Upper lobe of left lung (tissue), 6 donors: ENCODE measurements around the gene MICOS13. TPM values are rescaled to one million over a fixed set of nuclear protein-coding genes. Genes with fewer than 3 reads are reported as not detected.

Experiments used
- ATAC-seq, 2 donors: fragments of 200-7000 bp; cut with Tn5 transposase; one replicate each; pipeline ENCODE4 v1.9.1; 2022; ENCODE audit warnings: mild to moderate bottlenecking in 2 of 2, moderate library complexity in 2 of 2; ENCODE audit not compliant: low FRiP score in 2 of 2
- DNase-seq, 2 donors: peaks; one replicate each; pipeline ENCODE4 v3.0.0-alpha.2; 2019 to 2020
- H3K27ac ChIP-seq, 4 donors: fragments of 200-600 bp; sonication (generic); one replicate each; pipeline ENCODE4 v1.5.1; 2016 to 2019
- H3K27me3 ChIP-seq, 4 donors: fragments of 200-600 bp; sonication (generic); one replicate each; pipeline ENCODE4 v1.5.1; 2017 to 2019
- H3K36me3 ChIP-seq, 4 donors: fragments of 200-600 bp; sonication (generic); one replicate each; pipeline ENCODE4 v1.5.1; 2016 to 2019
- H3K4me1 ChIP-seq, 4 donors: fragments of 200-600 bp; sonication (generic); one replicate each; pipeline ENCODE4 v1.5.1; 2018 to 2019
- H3K4me3 ChIP-seq, 4 donors: fragments of 200-600 bp; sonication (generic); one replicate each; pipeline ENCODE4 v1.5.1; 2017 to 2019; ENCODE audit warnings: mild to moderate bottlenecking in 2 of 4, moderate library complexity in 1 of 4
- H3K9me3 ChIP-seq, 4 donors: fragments of 200-600 bp; sonication (generic); one replicate each; pipeline ENCODE4 v1.5.1; 2018 to 2019
- CTCF ChIP-seq, 6 experiments: fragments of 450-650 bp in 4 of 6; fragments of 200-600 bp in 2 of 6; sonication (generic) in 2 of 6; IDR thresholded peaks; one replicate each; pipeline ENCODE4 v1.5.1; 2016 to 2019; ENCODE audit warnings: antibody characterized with exemption in 6 of 6
- EP300 ChIP-seq, 4 donors: sonication (generic); formaldehyde crosslinking; IDR thresholded peaks; one replicate each; pipeline ENCODE4 v1.5.1; 2017; ENCODE audit warnings: antibody characterized with exemption in 4 of 4, control low read depth in 2 of 4
- POLR2A ChIP-seq, 4 donors: fragments of 450-650 bp; IDR thresholded peaks; one replicate each; pipeline ENCODE4 v1.5.1; 2016 to 2017; ENCODE audit warnings: antibody characterized with exemption in 4 of 4, mild to moderate bottlenecking in 2 of 4
- POLR2AphosphoS5 ChIP-seq, 2 donors: sonication (generic); formaldehyde crosslinking; IDR thresholded peaks; one replicate each; pipeline ENCODE4 v1.5.1; 2017; ENCODE audit warnings: antibody characterized with exemption in 2 of 2
- WGBS, 2 donors: methylation state at CpG; one replicate each; pipeline ENCODE4 v1.1.5; 2017 to 2018; 5-methylcytosine and 5-hydroxymethylcytosine counted together
- total RNA-seq, 6 donors: library from RNA; depleted of rRNA in 4 of 6; stranded (reverse); fragments of >200 nt in 4 of 6; gene quantifications; one replicate each; pipeline versions ENCODE4 v1.1.0 to v1.2.1, GENCODE V29; 2016 to 2021
- donor health status: DM: no; HTN: no; CAD: no; lungs with moderate emphysema.
- donor health status: DM: no; HTN: yes; CAD: no; lungs with severe emphysema.

The MICOS13 gene
- 10 to 100 TPM; 19.1 to 63.2 (median 34.2) TPM for total RNA-seq

GRCh38 chr19:5680437-5681368 is at the start of gene MICOS13, which contains the start of gene HSD11B1L:
Gene MICOS13 (minus strand): TSS chr19:5680516. CDS start chr19:5680486, 30 bp downstream.
Gene HSD11B1L (plus strand): TSS chr19:5681027. CDS start chr19:5684833, 3,806 bp downstream.
- WGBS, 2 donors = 1% methylated on average over 60 of the region's 94 CpGs; no CpG with 5 or more reads in 1 of the 2 donors
- peaks cover 14 to 20% (median 17%) of the 10 kb centered on the region in 4 donors for H3K4me1 ChIP-seq
- peak in 2 of 4 donors; percentile 2 to 59 for TF ChIP-seq POLR2A (IDR thresholded peaks at IDR 0.05)
- peak; percentile 76 to 80 for TF ChIP-seq POLR2AphosphoS5 (IDR thresholded peaks at IDR 0.05)
- peak in 3 of 6 experiments; percentile 3 to 30 (median 17) for TF ChIP-seq CTCF (IDR thresholded peaks at IDR 0.05)
- TF ChIP-seq EP300 (IDR thresholded peaks at IDR 0.05) = no peak
- H3K9me3 ChIP-seq = no peaks in the 10 kb centered on the region
- peak within 1 kb of the TSS; percentile 80 to 96 (median 92) for H3K27ac ChIP-seq
- ATAC-seq (peak; percentile 97 to 98), DNase-seq (peak; percentile 99 to 100)
- H3K27me3 ChIP-seq = no peaks in the 10 kb centered on the region
- peak within 1 kb of the TSS; percentile 73 to 99 (median 88) for H3K4me3 ChIP-seq
- H3K36me3 ChIP-seq = peaks cover 0 to 5% (median 0%) of the 10 kb centered on the region in 4 donors

GRCh38 chr19:5727453-5728050 is 47.2 kb upstream of the MICOS13 start:
- no peak for TF ChIP-seq POLR2A (IDR thresholded peaks at IDR 0.05)
- TF ChIP-seq EP300 (IDR thresholded peaks at IDR 0.05) = no peak
- TF ChIP-seq CTCF (IDR thresholded peaks at IDR 0.05) = no peak
- TF ChIP-seq POLR2AphosphoS5 (IDR thresholded peaks at IDR 0.05) = no peak
- 92 to 98% methylated on average over 4 of the region's 4 CpGs for WGBS, 2 donors

GRCh38 chr19:5719961-5720790 is 39.9 kb upstream of the MICOS13 start, which contains the start of the genes CATSPERD and LONP1:
Gene CATSPERD (plus strand): TSS chr19:5720637. CDS start chr19:5720738, 101 bp downstream.
Gene LONP1 (minus strand): TSS chr19:5720146. CDS start chr19:5720132, 14 bp downstream.
- H3K4me1 ChIP-seq = peaks cover 18 to 25% (median 24%) of the 10 kb centered on the region in 4 donors
- H3K27ac ChIP-seq = peak within 1 kb of the TSS; percentile 89 to 96 (median 92)
- WGBS, 2 donors = 0% methylated on average over 10 of the region's 90 CpGs; no CpG with 5 or more reads in 1 of the 2 donors
- H3K9me3 ChIP-seq = no peaks in the 10 kb centered on the region
- TF ChIP-seq CTCF (IDR thresholded peaks at IDR 0.05) (peak; percentile 86 to 98 (median 96)), POLR2AphosphoS5 (IDR thresholded peaks at IDR 0.05) (peak; percentile 95 to 97), POLR2A (IDR thresholded peaks at IDR 0.05) (peak in 2 of 4 donors; percentile 81 to 87), EP300 (IDR thresholded peaks at IDR 0.05) (peak in 1 of 4 donors; percentile 93)
- DNase-seq (peak; percentile 99), ATAC-seq (peak; percentile 98 to 99)
- peak within 1 kb of the TSS; percentile 68 to 100 (median 90) for H3K4me3 ChIP-seq
- H3K27me3 ChIP-seq = no peaks in the 10 kb centered on the region
- H3K36me3 ChIP-seq = no peaks in the 10 kb centered on the region

More at GRCh38 chr19:5727453-5728050, 47.2 kb upstream of the MICOS13 start:
- peaks cover 0 to 14% (median 5%) of the 10 kb centered on the region in 4 donors for H3K9me3 ChIP-seq
- H3K36me3 ChIP-seq = no peaks in the 10 kb centered on the region
- ATAC-seq = no peak
- no peaks in the 10 kb centered on the region for H3K4me1 ChIP-seq
- no peak overlapping the region for H3K4me3 ChIP-seq
- no peaks in the 10 kb centered on the region for H3K27me3 ChIP-seq
- DNase-seq = no peak
- no peak overlapping the region for H3K27ac ChIP-seq
